ENCODE results near the gene HNRNPH3.

Gene HNRNPH3

DNA sequence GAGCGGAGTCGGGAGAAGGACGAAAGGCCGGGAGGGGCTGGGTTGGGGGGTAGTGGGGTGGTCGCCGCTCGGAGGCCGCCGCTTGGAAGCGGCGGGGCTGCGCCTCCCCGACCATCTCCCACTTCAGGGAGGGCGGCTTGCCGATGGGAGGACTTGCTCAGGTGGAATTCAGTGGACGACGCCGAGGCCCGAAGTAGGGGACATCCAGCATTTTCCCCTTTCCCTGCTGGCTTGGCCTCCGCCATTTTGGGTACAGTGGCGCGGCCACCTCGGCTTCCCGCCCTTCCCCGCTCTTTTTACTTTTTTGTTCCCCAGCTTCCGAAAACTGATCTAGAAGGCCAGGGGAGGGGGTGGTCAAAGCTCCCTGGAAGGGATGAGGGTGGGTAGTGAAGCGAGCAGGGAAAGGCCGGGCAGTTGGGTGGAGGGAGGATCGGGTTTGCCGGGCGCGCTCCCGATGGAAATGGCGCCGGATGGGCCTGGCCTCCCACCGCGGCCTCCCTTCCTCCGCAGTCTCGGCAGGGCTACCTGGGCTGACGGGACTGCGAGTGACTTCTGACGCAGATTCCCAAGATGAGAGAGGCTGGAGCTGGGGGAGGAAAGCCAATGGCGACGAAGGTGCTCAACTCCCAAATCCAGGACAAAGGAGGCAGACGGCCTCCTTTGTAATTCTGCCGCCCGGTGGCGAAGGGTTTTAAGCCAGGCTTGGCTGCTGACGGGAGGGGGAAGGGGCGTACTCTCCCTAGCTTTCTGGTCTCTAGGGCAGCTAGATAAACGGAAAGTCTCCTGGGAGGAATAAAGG, 594 bp downstream of the HNRNPH3 start, which contains the start of gene PBLD:
TSS of gene PBLD (minus strand) at position 670 of the 799 bp plus-strand sequence. CDS start 26,084 bp downstream, outside the sequence.
- peak; percentile 34 to 36 for DNase-seq (ENCODE audit: low read depth in 2 of 2)

DNA sequence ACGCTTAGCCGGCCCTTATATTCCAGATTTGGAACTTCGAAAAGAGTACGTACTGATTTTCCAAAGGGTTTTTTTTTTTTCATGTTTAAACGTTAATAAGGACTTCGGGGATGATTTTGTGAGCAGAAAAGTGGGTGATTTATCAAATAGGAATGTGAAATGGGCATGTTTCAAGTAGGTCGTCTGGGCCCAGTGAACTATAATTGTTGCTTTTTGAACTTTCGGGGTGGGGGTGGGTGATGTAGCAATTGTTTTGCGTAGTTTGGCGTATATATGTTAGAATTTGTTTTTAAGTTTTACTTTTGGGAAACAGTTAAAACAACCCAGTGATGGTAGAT, 1.2 kb downstream of the HNRNPH3 start:
- no peak for DNase-seq (ENCODE audit: low read depth in 2 of 2)

DNA sequence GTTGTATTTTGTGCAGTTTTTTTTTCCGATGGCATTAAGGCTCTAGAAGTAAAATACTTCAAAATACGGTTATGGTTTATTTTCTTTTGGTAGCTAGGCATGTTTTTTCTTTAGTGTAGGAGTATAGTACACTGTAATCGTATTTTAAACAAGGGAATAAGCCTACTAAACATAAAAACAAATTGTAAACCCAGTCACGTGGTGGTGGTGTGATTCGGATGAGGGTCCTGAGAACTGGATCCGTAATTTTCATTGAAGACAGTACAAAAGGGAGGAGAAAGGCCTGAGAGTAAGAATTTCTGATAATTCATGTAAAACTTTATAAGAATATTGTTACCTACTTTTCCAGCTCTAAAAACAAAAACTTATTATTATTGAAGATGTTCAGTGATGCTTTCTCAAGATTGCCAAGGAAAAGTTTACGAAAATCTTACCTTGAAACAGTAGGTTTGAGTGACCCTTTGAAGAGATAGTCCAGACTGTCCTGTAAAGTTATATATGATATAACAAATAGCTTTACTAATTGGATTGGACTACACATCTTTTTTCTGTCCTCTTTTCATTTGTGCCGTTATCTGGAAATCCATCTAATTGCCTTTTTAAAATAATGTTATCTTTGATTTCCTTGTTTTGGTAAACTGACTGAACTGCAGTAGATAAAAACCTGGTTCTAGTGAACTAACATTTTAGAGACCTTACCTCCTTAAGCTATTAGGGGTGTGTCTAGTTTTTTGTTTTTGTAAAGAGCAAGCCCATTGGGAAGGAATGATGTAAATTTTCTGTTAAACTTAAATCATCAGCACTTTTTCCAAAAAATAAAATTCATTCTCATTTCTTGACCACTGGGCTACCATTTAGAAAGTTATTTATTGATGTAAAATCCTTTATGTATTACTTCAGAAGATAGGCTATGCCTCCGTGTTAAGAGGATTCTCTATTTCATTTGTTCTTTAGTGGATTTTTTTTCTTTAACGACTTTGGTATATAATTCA, 1.9 kb downstream of the HNRNPH3 start:
- no peak for DNase-seq (ENCODE audit: low read depth in 2 of 2)

DNA sequence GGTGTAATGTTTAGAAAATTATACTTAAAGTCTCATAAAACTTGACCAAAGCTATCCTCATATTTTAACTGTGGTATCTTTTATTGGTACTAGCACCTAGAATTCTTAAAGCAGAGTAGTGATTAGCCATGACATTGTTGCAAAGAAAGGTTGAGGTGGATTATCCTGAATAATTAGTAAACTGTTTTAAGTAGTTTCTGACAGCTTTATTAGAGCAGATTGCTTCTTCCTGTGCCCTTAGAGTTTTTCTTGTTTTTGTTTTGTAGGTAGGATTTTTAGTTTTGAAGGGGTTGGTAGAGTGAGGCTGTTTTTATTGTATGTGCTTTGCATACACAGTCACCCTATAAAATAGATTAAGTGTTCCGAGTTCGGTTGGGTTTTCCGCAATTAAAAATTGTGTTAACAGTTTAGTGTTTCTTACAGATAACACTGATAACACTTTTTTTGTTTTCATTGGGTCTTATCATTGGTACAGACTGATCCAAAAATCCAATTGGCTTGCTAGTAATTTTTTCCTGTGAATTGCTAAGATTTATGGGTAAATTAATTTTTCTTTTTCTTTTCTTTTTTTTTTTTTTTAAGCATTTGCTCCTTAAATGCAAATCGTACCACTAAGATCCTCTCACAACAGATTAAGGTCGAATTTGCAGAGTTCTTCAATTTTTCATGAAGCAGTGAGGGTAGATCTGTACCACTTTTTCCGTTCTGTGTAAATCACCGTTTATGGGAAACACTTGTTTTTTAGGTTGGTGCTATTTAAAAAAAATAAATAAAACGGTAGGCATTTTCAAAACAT, 3.0 kb downstream of the HNRNPH3 start:
- no peak for DNase-seq (ENCODE audit: low read depth in 2 of 2)

DNA sequence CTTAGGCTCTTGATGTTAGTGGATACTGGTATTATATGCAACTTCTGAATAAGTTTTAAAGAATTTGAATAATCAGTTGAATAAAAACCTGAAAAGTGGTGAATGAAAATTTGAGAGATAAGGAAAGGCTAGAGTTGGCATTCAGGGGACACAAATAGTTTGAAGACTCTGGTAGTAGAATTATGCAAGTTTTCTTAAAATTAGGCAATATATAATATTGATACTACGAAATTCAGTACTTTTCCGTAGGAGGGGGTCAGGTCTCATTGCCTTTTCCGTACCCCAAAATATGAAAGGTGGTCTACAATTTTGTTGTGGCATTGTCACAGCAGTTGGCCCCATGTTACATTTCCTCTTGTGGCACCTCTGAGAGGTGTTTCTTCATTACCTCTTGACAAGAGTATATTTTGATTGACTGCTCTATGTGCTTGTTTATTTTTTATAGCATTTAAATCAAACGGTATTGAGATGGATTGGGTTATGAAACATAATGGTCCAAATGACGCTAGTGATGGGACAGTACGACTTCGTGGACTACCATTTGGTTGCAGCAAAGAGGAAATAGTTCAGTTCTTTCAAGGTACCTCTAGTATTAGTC, 5.0 kb downstream of the HNRNPH3 start:
- DNase-seq (ENCODE audit: low read depth in 2 of 2): no peak

DNA sequence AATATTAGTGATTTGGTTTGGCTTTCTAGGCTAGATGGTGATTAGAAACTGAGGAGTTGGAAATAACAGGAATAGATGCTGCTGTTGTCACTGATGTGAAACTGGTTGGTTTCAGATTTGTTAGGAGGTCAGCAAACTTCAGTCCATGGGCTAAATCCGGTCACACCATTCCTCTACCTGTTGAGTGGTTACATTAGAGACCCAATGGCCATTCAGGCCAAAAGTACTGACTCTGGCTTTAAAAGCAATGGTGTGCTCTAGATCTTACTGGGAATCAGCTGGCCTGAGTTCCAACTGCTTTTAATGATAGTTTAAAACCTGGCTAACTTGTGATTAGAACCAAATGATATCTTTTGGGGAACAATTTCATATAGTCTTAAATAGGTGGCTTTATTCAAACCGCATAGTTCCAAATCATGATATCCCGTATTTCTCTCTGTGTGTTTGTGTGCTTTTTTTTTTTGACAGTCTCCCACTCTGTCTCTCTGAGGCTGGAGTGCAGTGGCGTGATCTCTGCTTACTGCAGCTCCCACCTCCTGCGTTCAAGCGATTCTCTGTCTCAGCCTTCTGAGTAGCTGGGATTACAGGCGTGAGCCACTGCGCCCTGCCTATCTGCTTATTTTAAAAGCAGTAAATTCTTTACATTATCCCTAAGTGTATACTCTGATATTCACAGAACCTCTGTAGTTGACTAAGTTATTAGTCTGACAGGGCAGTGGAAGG, 8.7 kb downstream of the HNRNPH3 start:
- no peak for DNase-seq (ENCODE audit: low read depth in 2 of 2)

DNA sequence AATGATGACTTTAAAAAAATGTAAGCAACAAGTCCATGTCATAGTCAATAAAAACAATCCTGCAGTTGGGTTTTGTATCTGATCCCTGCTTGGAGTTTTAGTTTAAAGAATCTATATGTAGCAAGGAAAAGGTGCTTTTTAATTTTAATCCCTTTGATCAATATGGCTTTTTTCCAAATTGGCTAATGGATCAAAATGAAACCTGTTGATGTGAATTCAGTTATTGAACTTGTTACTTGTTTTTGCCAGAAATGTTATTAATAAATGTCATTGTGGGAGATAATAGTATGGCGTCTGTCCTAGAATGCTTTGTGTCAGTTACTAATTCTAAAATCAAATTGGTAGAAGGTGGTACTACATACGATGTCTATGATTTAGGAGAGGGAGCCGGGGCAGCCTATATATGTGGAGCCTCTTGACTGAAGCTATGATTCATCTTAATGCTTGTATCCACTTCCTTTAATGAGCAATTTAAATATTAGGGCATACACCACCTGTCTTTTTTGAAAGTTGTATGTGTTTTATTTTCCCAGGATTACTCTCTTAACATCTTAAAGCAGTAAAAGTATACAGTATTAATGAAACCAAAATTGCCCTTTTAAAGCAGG, 11.1 kb downstream of the HNRNPH3 start:
- no peak for DNase-seq (ENCODE audit: low read depth in 2 of 2)

DNA sequence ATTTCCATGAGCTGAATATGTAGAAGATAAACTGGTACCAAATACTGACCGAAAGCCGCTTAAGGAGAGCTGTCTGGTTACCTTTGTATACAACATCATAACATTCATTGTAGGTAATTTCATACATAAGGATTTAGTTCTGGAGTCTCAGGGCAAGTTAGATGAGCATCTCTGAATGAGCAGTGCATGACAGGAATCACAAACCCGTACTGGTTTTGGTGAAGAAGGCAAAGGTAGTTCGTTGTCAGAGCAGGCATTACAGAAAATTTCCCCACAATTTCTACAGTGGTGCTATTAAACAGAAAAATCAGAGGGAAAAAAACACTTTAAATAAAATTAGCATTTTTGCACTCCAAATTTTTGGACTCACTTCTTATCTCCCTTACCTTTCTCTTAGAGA, 13.8 kb downstream of the HNRNPH3 start:
- DNase-seq (ENCODE audit: low read depth in 2 of 2): no peak

DNA sequence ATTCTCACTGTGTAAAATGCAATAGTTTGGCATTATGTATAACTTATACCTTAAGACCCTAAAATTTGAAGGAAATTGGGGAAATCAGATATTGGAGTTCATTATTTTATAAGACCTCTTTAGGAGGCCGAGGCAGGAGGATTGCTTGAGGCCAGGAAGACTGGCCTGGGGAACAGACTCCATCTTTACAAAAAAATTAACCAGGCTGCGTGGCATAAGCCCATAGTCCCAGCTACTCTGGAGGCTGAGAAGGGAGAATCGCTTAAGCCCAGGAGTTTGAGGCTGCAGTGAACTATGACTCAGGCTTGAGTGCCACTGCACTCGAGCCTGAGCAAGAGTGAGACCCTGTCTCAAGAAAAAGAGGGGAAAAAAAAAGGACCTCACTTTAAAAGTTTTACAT, 14.9 kb downstream of the HNRNPH3 start:
- DNase-seq (ENCODE audit: low read depth in 2 of 2): no peak

DNA sequence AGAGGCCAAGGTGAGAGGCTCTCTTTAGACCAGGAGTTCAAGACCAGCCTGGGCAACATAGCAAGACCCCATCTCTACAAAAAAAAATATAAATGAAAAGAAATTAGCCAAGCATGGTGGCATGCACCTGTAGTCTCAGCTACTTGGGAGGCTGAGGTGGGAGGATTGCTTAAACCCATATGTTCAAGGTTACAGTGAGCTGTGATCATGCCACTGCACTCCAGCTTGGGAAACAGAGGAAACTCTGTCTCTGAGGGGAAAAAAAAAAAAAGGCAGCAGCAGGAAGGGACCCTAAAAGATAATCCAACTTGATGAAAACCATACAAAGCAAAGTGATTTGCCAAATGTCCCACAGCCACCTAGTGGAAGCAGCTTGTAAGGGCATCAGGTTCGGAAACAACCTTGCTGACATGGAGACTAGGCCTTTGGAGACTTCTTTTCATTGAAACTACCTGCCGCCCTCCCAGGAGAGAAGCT, 16.4 kb downstream of the HNRNPH3 start:
- no peak for DNase-seq (ENCODE audit: low read depth in 2 of 2)

DNA sequence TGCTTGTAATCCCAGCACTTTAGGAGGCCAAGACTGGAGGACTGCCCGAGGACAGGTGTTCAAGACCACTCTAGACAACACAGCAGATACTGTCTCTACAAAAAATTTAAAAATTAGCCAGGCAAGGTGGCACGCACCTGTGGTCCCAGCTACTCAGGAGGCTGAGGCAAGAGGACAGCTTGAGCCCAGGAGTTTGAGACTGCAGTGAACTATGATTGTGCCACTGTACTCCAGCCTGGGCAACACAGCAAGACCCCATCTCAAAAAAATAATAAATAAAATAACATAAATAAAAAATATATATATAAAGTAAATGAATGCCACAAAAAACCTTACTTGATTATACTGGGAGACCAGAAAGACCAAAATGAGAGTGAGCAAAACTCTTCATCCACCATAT, 21.7 kb downstream of the HNRNPH3 start:
- DNase-seq (ENCODE audit: low read depth in 2 of 2): no peak

DNA sequence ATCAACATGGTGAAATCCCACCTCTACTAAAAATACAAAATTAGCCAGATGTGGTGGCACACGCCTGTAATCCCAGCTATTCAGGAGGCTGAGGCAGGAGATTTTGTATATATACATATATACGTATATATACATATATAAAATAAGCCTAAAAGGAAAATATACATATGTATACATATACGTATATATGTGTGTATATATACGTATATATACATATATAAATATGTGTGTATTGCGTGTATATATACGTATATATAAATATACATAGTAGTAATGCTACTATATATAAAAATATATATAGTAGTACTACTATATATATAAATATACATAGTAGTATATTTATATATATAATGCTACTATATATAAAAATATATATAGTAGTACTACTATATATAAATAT, 27.3 kb downstream of the HNRNPH3 start:
- DNase-seq (ENCODE audit: low read depth in 2 of 2): no peak

DNA sequence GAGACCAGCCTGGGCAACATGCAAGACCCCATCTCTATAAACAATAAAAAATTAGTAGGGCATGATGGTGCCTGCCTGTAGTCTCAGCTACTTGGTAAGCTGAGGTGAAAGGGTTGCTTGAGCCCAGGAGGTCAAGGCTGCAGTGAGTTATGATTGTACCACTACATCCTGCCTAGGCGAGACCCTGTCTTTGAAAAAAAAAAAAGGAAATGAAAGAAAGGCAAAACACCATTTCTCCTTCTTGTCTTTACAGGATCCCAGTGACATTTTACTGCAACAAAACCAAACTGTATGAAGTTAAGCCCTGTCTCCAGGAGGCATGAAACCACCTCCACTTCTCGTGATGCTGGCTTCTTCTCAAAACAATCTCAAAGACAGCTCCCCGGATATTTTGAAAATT, 30.7 kb downstream of the HNRNPH3 start:
- no peak for DNase-seq (ENCODE audit: low read depth in 2 of 2)

DNA sequence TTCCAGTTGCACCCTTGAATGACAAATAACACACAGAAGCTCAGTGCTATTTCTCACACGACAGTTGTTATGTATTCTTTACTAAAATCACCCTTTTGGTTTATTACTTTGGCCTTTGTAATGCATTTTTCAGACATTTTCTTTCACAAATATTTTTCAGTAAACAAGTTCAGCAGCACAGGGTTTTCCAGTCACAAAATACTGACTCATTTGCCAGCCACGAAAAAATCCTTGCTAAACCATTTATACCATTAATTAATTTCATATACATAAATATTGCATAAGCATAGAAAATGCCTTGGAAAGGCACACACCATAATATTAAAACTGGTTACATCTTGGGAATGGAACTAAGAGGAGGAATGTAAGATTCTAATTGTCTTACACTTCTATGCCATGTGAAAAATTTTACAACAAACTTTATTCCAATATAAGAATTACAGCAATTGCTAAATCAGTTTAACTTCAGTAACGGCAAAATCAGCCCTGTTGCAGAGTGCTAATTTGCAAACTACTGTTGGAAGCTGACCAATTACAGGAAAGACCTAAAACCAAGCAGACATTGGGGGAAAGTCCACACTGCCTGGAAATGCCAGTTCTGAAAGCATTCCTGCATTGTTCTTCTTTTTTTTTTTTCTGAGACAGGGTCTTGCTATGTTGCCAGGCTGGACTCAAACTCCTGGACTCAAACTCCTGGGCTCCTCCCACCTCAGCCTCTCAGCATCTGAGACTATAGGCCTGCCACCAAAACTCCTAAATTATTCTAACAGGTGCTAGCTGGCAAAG, 32.4 kb downstream of the HNRNPH3 start:
- DNase-seq (ENCODE audit: low read depth in 2 of 2): no peak

DNA sequence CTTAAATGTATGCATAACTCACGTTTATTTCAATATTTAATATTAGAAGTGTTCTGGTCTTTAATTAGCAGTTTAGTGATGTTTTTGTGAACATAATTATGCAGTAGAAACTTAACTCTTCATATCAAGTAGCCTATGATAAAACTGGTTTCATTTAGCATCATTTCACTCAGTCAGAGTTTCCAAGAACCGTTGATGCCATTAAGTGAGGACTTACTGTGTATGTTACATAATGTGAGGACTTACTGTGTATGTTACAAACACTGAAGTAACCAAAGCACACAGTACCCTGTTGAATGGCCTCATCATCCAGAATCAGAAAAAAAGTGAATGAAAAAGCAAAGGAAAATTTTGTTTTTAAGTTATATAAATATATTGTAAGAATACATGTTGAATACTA, 33.7 kb downstream of the HNRNPH3 start:
- DNase-seq (ENCODE audit: low read depth in 2 of 2): no peak

DNA sequence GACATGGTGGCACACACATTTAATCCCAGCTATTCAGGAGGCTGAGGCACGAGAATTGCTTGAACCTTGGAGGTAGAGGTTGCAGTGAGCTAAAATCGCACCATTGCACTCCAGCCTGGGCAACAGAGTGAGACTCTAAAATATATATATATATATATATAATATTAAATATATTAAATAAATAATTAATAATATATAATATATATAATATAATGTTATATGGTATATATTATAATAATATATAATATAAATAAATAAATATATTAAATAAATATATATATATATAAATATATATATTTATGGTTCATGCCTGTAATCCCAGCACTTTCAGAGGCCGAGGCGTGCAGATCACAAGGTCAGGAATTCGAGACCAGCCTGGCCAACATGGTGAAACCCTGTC, 34.7 kb downstream of the HNRNPH3 start:
- DNase-seq (ENCODE audit: low read depth in 2 of 2): no peak

DNA sequence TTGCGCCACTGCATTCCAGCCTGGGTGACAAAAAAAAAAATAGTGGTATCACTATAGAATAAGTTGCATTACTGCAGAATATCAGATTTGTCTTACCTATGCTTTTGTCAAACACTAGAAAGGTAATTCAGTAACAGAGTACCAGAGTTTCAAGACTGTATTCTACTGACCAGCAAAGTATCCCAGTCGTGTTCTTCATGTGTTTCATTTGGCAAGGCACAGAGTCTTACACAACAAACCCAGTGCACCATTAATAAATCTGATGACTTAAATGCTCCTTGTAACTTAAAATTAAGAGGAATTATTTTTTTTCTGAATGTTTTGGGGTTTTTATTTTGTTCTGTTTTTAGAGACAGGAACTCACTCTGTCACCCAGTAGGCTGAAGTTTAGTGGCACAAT, 35.3 kb downstream of the HNRNPH3 start:
- no peak for DNase-seq (ENCODE audit: low read depth in 2 of 2)

DNA sequence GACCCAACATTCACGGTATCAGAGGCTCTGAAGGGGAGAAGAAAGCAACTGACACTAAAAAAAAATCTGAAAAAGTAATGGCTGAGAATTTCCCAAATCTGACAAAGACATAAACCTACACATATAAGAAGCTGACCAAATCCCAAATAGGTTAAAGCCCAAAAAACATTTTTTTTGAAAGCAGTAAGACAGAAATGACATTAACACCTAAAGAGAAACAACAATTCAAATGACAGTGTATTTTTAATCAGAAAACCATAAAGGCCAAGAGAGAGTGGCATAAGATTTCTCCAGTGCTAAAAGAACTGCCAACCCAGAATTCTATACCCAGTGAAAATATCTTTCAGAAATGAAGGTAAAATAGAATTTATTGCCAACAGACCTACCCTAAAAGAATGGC, 39.7 kb downstream of the HNRNPH3 start:
- DNase-seq (ENCODE audit: low read depth in 2 of 2): no peak

DNA sequence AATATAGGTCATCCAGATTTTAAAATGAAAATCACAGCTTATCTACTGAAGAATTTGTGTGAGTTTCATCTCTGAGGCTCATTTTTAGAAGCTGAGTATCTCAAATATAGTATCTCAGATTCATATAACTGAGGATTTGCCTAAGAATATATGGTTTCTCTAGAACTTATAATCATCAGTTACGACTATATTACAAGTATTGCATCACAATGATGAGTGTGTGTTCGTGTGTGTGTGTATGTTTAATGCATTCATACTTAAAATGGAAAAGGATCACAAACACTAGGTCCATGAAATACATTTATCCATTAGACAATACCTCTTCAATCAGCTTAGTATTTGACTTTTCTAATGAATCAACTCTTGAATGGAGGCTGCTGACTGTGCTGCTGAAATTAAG, 53.9 kb downstream of the HNRNPH3 start:
- DNase-seq (ENCODE audit: low read depth in 2 of 2): no peak

Data from stimulated activated CD8-positive, alpha-beta memory T cell treated with anti-CD3 and anti-CD28 coated beads, Interleukin-15, amount 100 ng/mL, for 48 hours (primary cell).